ENCODE results near the gene NR2F1-AS1.

GRCh38 chr5:93422652-93423280, 158.3 kb downstream of the NR2F1-AS1 start:
- TF ChIP-seq TAF1 (conservative IDR thresholded peaks at IDR 0.05): no peak
- TF ChIP-seq, protein P1, sequence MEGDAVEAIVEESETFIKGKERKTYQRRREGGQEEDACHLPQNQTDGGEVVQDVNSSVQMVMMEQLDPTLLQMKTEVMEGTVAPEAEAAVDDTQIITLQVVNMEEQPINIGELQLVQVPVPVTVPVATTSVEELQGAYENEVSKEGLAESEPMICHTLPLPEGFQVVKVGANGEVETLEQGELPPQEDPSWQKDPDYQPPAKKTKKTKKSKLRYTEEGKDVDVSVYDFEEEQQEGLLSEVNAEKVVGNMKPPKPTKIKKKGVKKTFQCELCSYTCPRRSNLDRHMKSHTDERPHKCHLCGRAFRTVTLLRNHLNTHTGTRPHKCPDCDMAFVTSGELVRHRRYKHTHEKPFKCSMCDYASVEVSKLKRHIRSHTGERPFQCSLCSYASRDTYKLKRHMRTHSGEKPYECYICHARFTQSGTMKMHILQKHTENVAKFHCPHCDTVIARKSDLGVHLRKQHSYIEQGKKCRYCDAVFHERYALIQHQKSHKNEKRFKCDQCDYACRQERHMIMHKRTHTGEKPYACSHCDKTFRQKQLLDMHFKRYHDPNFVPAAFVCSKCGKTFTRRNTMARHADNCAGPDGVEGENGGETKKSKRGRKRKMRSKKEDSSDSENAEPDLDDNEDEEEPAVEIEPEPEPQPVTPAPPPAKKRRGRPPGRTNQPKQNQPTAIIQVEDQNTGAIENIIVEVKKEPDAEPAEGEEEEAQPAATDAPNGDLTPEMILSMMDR (IDR thresholded peaks at IDR 0.05; ENCODE audit: low read depth, low read length, missing input control): no peak
- no peak for TF ChIP-seq GABPA (IDR thresholded peaks at IDR 0.05 in 1 of 2, conservative IDR thresholded peaks at IDR 0.05 in 1 of 2)
